Vagina (tissue), 2 donors: Measurements from ENCODE around the gene ALK.

Experiments used
- POLR2A ChIP-seq, 2 donors: fragments of 450-650 bp; IDR thresholded peaks; one replicate each; pipeline ENCODE4 v1.6.1; 2017; ENCODE audit warnings: antibody characterized with exemption in 2 of 2, mild to moderate bottlenecking in 2 of 2, moderate library complexity in 2 of 2
- TF ChIP-seq, protein P1 (sequence below), 3 experiments: fragments of 450-650 bp in 2 of 3; fragments of 200-600 bp in 1 of 3; sonication (generic) in 1 of 3; IDR thresholded peaks; one replicate each; pipeline ENCODE4 v1.5.1; 2017 to 2019; ENCODE audit warnings: antibody characterized with exemption in 3 of 3, mild to moderate bottlenecking in 2 of 3, moderate library complexity in 2 of 3

DNA sequence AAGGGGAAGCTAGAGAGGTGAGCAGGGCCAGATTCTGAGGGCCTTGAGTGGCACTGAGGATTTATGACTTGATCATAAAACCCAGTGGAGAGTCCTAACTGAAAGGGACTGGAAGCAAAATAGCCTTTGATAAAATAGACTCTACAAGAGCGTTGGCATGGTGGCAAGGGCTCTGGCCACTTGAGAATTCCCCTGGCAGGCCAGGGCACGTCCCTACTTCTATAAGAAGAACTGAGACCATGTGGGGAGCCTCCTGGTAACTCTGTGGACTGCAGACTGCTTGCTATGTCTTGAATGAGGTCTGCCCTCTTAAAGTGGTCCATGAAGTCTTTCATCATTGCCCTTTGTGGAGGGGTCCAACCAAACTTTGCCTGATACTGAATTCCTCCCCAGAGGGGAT is 324.8 kb downstream of the ALK start:
- TF ChIP-seq POLR2A (IDR thresholded peaks at IDR 0.05) = no peak
- TF ChIP-seq, protein P1, sequence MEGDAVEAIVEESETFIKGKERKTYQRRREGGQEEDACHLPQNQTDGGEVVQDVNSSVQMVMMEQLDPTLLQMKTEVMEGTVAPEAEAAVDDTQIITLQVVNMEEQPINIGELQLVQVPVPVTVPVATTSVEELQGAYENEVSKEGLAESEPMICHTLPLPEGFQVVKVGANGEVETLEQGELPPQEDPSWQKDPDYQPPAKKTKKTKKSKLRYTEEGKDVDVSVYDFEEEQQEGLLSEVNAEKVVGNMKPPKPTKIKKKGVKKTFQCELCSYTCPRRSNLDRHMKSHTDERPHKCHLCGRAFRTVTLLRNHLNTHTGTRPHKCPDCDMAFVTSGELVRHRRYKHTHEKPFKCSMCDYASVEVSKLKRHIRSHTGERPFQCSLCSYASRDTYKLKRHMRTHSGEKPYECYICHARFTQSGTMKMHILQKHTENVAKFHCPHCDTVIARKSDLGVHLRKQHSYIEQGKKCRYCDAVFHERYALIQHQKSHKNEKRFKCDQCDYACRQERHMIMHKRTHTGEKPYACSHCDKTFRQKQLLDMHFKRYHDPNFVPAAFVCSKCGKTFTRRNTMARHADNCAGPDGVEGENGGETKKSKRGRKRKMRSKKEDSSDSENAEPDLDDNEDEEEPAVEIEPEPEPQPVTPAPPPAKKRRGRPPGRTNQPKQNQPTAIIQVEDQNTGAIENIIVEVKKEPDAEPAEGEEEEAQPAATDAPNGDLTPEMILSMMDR (IDR thresholded peaks at IDR 0.05) = no peak
